ENCODE results near the gene MYL10. TPM values are rescaled to one million over a fixed set of nuclear protein-coding genes. Genes with fewer than 3 reads are reported as not detected.

The MYL10 gene
- total RNA-seq, 2 donors from 2014 or later: not detected

GRCh38 chr7:101563943-101564777 is 64.9 kb downstream of the MYL10 start:
- ATAC-seq (no peak), DNase-seq (no peak)
- Histone ChIP-seq H3K27me3 (no peaks in the 10 kb centered on the region), H3K4me3 (no peak overlapping the region), H3K27ac (no peak overlapping the region), H3K9me3 (no peaks in the 10 kb centered on the region), H3K4me1 (no peaks in the 10 kb centered on the region), H3K36me3 (replicated peaks in 1 of 2; ENCODE audit: insufficient read depth in 1 of 2, low read depth in 2 of 2) (no peaks in the 10 kb centered on the region)
- 70 to 80% methylated on average over 16 to 23 of the region's 23 CpGs for WGBS, 2 donors
- TF ChIP-seq CTCF (IDR thresholded peaks at IDR 0.05) (no peak), POLR2A (IDR thresholded peaks at IDR 0.05) (no peak)
- intact Hi-C loops (cut with DNase I): no loop called here

Other genes with a start within 250 kb of the MYL10 start
- 10 to 100 TPM; 42.0 to 47.5 TPM for gene CUX1, start 188.3 kb upstream of the MYL10 start, total RNA-seq

Data from body of pancreas (tissue), 4 donors.